T-helper 1 cell (primary cell): ENCODE data around the gene RAPGEF2.
"Not testable (repeated sequence)": the region's sequence is repeated elsewhere in the genome, so short reads cannot be mapped to it uniquely, and the experiment has no call there.

ENCODE experiments used
- DNase-seq, 5 donors: peaks; one replicate each; pipeline ENCODE4 v3.0.0-alpha.2; 2012 to 2020

Gene RAPGEF2

GRCh38 chr4:159378056-159378616, 275.3 kb downstream of the RAPGEF2 start:
- no peak for DNase-seq

- DNase-seq = not testable (repeated sequence)
These were observed 276.2 kb downstream of the RAPGEF2 start for GRCh38 chr4:159379064-159379463.

- DNase-seq = no peak
These were observed 277.0 kb downstream of the RAPGEF2 start for GRCh38 chr4:159379836-159380235.

GRCh38 chr4:159382856-159383561, 280.1 kb downstream of the RAPGEF2 start:
- DNase-seq = peak in 1 of 5 donors; percentile 27

GRCh38 chr4:159383562-159383931, 280.7 kb downstream of the RAPGEF2 start:
- DNase-seq = no peak

- no peak for DNase-seq
These were observed 281.1 kb downstream of the RAPGEF2 start for GRCh38 chr4:159384017-159384416.

- no peak for DNase-seq
These were observed 281.8 kb downstream of the RAPGEF2 start for GRCh38 chr4:159384632-159385031.

- DNase-seq = no peak
These were observed 283.7 kb downstream of the RAPGEF2 start for GRCh38 chr4:159386620-159387019.

GRCh38 chr4:159389756-159390155, 286.9 kb downstream of the RAPGEF2 start:
- no peak for DNase-seq

GRCh38 chr4:159390648-159391047, 287.8 kb downstream of the RAPGEF2 start:
- no peak for DNase-seq

GRCh38 chr4:159395693-159396092, 292.8 kb downstream of the RAPGEF2 start:
- no peak for DNase-seq

GRCh38 chr4:159396151-159396550, 293.3 kb downstream of the RAPGEF2 start:
- DNase-seq = no peak

- DNase-seq = no peak
These were observed 295.4 kb downstream of the RAPGEF2 start for GRCh38 chr4:159398236-159398638.

GRCh38 chr4:159400558-159401225, 297.8 kb downstream of the RAPGEF2 start:
- no peak for DNase-seq

- no peak for DNase-seq
These were observed 298.4 kb downstream of the RAPGEF2 start for GRCh38 chr4:159401226-159401712.

- no peak for DNase-seq
These were observed 299.0 kb downstream of the RAPGEF2 start for GRCh38 chr4:159401791-159402380.
